ENCODE data around the gene KRT33A. TPM values are rescaled to one million over a fixed set of nuclear protein-coding genes. Genes with fewer than 3 reads are reported as not detected.
"Not testable (repeated sequence)": the region's sequence is repeated elsewhere in the genome, so short reads cannot be mapped to it uniquely, and the experiment has no call there.

Gene KRT33A
- total RNA-seq, 1 experiment from 2014 or later = not detected

DNA sequence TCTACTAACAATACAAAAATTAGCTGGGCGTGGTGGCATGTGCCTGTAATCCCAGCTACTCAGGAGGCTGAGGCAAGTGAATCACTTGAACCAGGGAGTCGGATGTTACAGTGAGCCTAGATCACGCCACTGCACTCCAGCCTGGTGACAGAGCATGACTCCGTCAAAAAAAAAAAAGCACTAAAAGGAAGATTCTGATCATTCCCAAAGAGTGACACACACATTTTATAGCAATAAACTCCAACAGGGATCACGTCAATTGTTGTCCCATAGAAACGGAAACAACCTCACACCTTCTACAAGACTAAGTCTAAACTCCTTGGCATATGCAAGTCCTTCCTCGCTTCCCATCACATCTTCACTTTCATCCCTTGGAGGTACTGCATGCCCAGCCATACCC, 29.5 kb upstream of the KRT33A start:
- not testable (repeated sequence) for H3K18ac ChIP-seq (ENCODE audit: insufficient read length, low read depth, low read length); H2BK15ac ChIP-seq (ENCODE audit: low read depth, low read length); H2BK120ac ChIP-seq (ENCODE audit: low read depth, low read length, poor library complexity, severe bottlenecking); H3K9ac ChIP-seq (ENCODE audit: extremely low read depth, insufficient read length, low read length); H3K27ac ChIP-seq (ENCODE audit: insufficient read length, low read depth, low read length); H3K56ac ChIP-seq (ENCODE audit: insufficient read length, low read depth, low read length); H4K8ac ChIP-seq (replicated peaks; ENCODE audit: insufficient read length, low read depth, low read length); H3K79me1 ChIP-seq (ENCODE audit: insufficient read depth, low read depth, low read length, poor library complexity, severe bottlenecking); H4K91ac ChIP-seq (ENCODE audit: insufficient read length, low read depth, low read length); H3K79me2 ChIP-seq (ENCODE audit: insufficient read depth, low read length); H4K20me1 ChIP-seq (ENCODE audit: control insufficient read depth, insufficient read depth, insufficient read length); H3K4me1 Mint-ChIP-seq; H2BK12ac ChIP-seq (ENCODE audit: insufficient read length, low read depth, low read length); H3K27me3 Mint-ChIP-seq (ENCODE audit: low read depth); H3K4ac ChIP-seq (ENCODE audit: low read depth, low read length); DNase-seq; H3K27ac Mint-ChIP-seq; H2AK5ac ChIP-seq (ENCODE audit: insufficient read length, low read length); H2AFZ ChIP-seq (ENCODE audit: low read length); H2BK20ac ChIP-seq (ENCODE audit: low read depth, low read length, poor library complexity, severe bottlenecking); H3K14ac ChIP-seq (ENCODE audit: insufficient read depth, low read length); H3K9me3 ChIP-seq (ENCODE audit: control insufficient read depth, low read depth, low read length); H3K36me3 Mint-ChIP-seq (ENCODE audit: insufficient read depth in 1 of 3, low read depth in 3 of 3); H3K4me2 ChIP-seq (ENCODE audit: insufficient read depth, insufficient read length, low read length); H3K9me3 Mint-ChIP-seq; H3K27me3 ChIP-seq (ENCODE audit: insufficient read depth, low read length); H4K5ac ChIP-seq (ENCODE audit: insufficient read length, low read depth, low read length); H3K23ac ChIP-seq (ENCODE audit: insufficient read length, low read depth, low read length); H3K23me2 ChIP-seq (ENCODE audit: insufficient read length, low read depth, low read length, poor library complexity, severe bottlenecking); H3T11ph ChIP-seq (ENCODE audit: low read length); H3K4me3 Mint-ChIP-seq; H3K4me1 ChIP-seq (ENCODE audit: insufficient read depth, low read length); H2BK5ac ChIP-seq (ENCODE audit: insufficient read length, low read length)
- no CpG with 5 or more reads among the region's 7 CpGs for WGBS (ENCODE audit: extremely low coverage, insufficient read length, low lambda C conversion rate)
